Osteocyte (in vitro differentiated cells): Measurements from ENCODE around the gene ANO7. TPM values are rescaled to one million over a fixed set of nuclear protein-coding genes. Genes with fewer than 3 reads are reported as not detected.

ENCODE experiments used
- DNase-seq: peaks from one replicate; pipeline ENCODE4 v3.0.0; 2021; ENCODE audit warnings: mixed read lengths; ENCODE audit not compliant: unreplicated experiment; ENCODE audit errors: extremely low spot score
- H3K27ac Mint-ChIP-seq: one replicate; pipeline ENCODE4 v1.8.0; 2021; ENCODE audit warnings: mild to moderate bottlenecking, mixed read lengths; ENCODE audit not compliant: unreplicated experiment
- H3K27me3 Mint-ChIP-seq: one replicate; pipeline ENCODE4 v1.8.0; 2021; ENCODE audit warnings: mixed read lengths; ENCODE audit not compliant: unreplicated experiment
- H3K36me3 Mint-ChIP-seq: one replicate; pipeline ENCODE4 v1.8.0; 2021; ENCODE audit warnings: mixed read lengths; ENCODE audit not compliant: unreplicated experiment
- H3K4me1 Mint-ChIP-seq: one replicate; pipeline ENCODE4 v1.8.0; 2021; ENCODE audit warnings: mixed read lengths; ENCODE audit not compliant: unreplicated experiment
- H3K4me3 Mint-ChIP-seq: one replicate; pipeline ENCODE4 v1.8.0; 2021; ENCODE audit warnings: mild to moderate bottlenecking, moderate library complexity, mixed read lengths; ENCODE audit not compliant: unreplicated experiment
- H3K9me3 Mint-ChIP-seq: one replicate; pipeline ENCODE4 v1.8.0; 2021; ENCODE audit warnings: mixed read lengths; ENCODE audit not compliant: unreplicated experiment
- total RNA-seq: library from RNA; stranded (reverse); gene quantifications from 2 replicates; pipeline ENCODE4 v1.2.1, GENCODE V29; 2021
- TF ChIP-seq, protein P1 (sequence below): fragments of 200-600 bp; sonication (generic); IDR thresholded peaks from 2 replicates; pipeline ENCODE4 v1.5.0; 2021; ENCODE audit warnings: antibody characterized with exemption, mild to moderate bottlenecking, moderate library complexity

Gene ANO7
- total RNA-seq, 1 donor from 2014 or later = 1.3 TPM

DNA sequence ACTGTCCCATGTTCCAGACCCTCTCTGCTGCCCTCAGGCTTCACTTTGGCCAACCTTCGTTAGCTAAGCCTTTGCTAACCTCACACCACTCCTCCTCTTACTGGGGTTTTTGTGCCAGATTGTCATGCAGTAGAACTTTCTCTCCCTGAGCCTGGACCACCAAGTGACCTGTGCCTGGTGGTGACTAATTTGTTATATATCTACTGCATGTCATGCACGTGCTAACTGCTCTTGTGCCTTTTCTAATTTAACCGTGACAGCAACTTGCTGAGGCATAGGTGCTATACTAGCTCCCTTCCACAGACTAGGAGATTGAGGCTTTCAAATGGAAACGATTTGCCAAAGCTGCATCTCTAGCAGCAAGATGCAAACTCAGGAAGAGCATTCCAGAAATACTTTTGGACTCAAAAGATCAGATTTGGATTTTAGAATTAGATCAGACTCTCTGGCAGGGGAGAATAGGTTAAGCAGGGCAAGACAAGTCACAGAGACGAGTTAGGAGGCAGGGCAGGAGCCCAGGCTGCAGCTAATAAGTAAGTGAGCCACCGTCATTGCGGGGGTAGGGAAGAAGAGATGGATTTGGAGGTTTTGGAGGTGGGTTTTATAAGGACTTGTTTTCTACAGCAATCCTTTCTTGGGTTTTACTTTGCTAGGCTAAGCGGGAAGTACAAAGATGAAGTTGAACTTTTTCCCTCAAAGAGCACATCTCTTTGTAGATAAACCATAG lies 36.4 kb upstream of the ANO7 start:
- Mint-ChIP-seq H3K36me3 (peaks cover 3% of the 10 kb centered on the region), H3K4me3 (peak overlapping the region; percentile 90), H3K9me3 (no peaks in the 10 kb centered on the region), H3K27me3 (no peaks in the 10 kb centered on the region), H3K27ac (no peak overlapping the region), H3K4me1 (peaks cover 24% of the 10 kb centered on the region)
- TF ChIP-seq, protein P1, sequence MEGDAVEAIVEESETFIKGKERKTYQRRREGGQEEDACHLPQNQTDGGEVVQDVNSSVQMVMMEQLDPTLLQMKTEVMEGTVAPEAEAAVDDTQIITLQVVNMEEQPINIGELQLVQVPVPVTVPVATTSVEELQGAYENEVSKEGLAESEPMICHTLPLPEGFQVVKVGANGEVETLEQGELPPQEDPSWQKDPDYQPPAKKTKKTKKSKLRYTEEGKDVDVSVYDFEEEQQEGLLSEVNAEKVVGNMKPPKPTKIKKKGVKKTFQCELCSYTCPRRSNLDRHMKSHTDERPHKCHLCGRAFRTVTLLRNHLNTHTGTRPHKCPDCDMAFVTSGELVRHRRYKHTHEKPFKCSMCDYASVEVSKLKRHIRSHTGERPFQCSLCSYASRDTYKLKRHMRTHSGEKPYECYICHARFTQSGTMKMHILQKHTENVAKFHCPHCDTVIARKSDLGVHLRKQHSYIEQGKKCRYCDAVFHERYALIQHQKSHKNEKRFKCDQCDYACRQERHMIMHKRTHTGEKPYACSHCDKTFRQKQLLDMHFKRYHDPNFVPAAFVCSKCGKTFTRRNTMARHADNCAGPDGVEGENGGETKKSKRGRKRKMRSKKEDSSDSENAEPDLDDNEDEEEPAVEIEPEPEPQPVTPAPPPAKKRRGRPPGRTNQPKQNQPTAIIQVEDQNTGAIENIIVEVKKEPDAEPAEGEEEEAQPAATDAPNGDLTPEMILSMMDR = no peak
- DNase-seq = no peak

DNA sequence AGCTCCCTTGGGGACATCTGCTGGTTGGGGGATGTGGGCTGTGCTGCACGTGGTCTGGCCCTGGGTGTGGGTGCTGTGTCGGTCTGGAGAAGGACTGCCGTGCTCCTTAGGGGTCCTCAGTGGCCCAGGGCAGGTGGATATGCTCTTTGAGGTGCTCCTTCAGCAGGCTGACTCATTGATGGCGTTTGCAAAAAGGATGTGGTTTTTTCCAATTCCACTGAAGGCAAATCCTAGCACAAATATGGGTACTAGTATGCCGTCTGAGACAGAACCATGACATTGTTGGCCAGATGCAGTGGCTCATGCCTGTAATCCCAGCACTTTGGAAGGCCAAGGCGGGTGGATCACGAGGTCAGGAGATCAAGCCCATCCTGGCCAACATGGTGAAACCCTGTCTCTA lies 34.9 kb upstream of the ANO7 start:
- no peak overlapping the region for H3K27ac Mint-ChIP-seq
- H3K36me3 Mint-ChIP-seq = peaks cover 3% of the 10 kb centered on the region
- no peaks in the 10 kb centered on the region for H3K9me3 Mint-ChIP-seq
- H3K4me1 Mint-ChIP-seq = peaks cover 19% of the 10 kb centered on the region
- H3K4me3 Mint-ChIP-seq = no peak overlapping the region
- no peak for DNase-seq
- no peaks in the 10 kb centered on the region for H3K27me3 Mint-ChIP-seq
- TF ChIP-seq, protein P1 = no peak

DNA sequence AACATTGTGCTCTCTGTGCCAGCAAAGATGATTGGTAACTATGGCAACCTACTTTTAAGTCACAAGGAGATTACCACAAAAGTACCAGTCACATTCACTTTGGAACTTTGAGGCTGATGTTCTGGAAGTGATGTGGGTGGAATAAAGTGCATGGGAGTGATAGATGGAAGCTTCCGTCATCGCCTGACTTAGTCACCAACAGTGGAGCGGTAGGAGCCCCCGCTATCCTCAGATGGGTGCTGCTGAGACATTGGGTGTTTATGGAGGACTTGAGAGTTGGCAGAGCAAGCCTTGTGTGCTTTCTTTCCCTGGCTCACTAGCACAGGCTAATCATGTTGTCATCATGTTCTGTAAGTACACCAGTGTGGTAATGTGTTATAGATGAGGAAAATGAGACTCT lies 33.6 kb upstream of the ANO7 start:
- no peaks in the 10 kb centered on the region for H3K27me3 Mint-ChIP-seq
- peaks cover 19% of the 10 kb centered on the region for H3K4me1 Mint-ChIP-seq
- no peaks in the 10 kb centered on the region for H3K9me3 Mint-ChIP-seq
- peaks cover 9% of the 10 kb centered on the region for H3K36me3 Mint-ChIP-seq
- no peak overlapping the region for H3K4me3 Mint-ChIP-seq
- H3K27ac Mint-ChIP-seq = no peak overlapping the region
- DNase-seq = no peak
- TF ChIP-seq, protein P1 = no peak

DNA sequence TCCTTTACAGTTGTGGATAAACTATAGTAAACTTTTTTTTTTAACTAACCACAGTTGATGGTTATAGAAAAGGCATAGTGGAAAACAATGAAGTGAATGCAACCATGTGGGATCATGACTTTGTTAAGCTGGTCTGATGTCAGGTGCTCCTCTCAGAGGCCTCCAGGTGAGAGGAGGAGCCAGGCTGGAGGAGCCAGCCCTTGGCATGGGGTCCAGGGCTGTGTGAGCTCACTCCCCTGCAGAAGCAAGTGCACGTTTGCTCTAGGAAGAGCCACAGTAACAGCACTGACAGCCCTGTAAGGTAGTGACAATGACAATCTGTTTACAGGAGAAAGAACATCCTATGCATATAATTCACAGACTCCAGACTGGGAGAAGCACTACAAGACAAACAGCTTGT lies 32.5 kb upstream of the ANO7 start:
- TF ChIP-seq, protein P1 = no peak
- H3K27ac Mint-ChIP-seq = no peak overlapping the region
- H3K4me3 Mint-ChIP-seq = no peak overlapping the region
- peaks cover 11% of the 10 kb centered on the region for H3K36me3 Mint-ChIP-seq
- no peaks in the 10 kb centered on the region for H3K9me3 Mint-ChIP-seq
- no peak for DNase-seq
- H3K27me3 Mint-ChIP-seq = no peaks in the 10 kb centered on the region
- peaks cover 14% of the 10 kb centered on the region for H3K4me1 Mint-ChIP-seq

DNA sequence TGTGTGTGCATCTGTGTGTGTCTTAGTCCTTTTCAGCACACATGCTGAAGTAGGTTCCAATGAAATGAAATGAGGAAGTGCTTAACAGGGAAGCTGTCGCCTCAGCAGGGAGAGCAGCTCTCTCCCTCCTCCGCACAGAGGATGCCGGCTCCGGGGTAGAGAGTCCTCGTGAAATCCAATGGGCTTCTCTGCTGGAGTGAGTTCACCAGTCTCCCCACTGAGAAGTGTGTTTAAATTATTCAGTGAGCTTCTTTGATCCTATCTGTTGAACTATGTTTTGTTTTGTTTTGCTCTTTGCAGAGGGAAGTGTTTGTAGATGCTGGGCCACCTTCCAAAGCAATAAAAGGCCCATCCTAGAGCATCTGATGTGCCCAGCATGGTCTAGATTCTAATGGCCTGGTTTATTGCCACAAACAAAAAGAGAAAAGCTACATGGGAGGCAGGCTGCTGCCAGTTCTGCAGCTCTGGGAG lies 31.5 kb upstream of the ANO7 start:
- TF ChIP-seq, protein P1 = no peak
- Mint-ChIP-seq H3K36me3 (peaks cover 12% of the 10 kb centered on the region), H3K27ac (no peak overlapping the region), H3K4me3 (no peak overlapping the region), H3K9me3 (no peaks in the 10 kb centered on the region), H3K4me1 (peaks cover 9% of the 10 kb centered on the region), H3K27me3 (no peaks in the 10 kb centered on the region)
- no peak for DNase-seq
